GM19397 (cell line): ENCODE measurements around the gene RMP24.
A peak's percentile ranks its signal among the peaks of the same experiment; 100 is the strongest.
"Not testable (repeated sequence)": the region's sequence is repeated elsewhere in the genome, so short reads cannot be mapped to it uniquely, and the experiment has no call there.

Experiments used
- ATAC-seq: cut with Tn5 transposase; IDR thresholded peaks from one replicate; pipeline ENCODE4 v1.9.1; 2021; ENCODE audit warnings: mild to moderate bottlenecking, moderate library complexity; ENCODE audit not compliant: unreplicated experiment

Gene RMP24

DNA sequence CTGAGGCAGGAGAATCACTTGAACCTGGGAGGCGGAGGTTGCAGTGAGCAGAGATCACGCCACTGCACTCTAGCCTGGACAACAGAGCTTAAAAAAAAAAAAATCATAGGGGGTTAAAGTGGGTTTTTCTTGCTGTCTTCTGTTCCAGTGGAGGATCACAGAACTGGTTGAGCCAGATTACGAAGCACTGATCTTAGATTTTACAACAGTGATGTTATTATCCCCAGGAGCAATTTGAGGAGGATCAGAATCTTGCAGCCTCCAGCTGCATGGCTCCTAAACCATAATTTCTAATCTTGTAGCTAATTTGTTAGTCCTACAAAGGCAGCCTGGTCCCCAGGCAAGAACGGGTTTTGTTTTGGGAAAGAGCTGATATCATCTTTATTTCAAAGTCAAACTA, 4.6 kb upstream of the RMP24 start:
- not testable (repeated sequence) for ATAC-seq

DNA sequence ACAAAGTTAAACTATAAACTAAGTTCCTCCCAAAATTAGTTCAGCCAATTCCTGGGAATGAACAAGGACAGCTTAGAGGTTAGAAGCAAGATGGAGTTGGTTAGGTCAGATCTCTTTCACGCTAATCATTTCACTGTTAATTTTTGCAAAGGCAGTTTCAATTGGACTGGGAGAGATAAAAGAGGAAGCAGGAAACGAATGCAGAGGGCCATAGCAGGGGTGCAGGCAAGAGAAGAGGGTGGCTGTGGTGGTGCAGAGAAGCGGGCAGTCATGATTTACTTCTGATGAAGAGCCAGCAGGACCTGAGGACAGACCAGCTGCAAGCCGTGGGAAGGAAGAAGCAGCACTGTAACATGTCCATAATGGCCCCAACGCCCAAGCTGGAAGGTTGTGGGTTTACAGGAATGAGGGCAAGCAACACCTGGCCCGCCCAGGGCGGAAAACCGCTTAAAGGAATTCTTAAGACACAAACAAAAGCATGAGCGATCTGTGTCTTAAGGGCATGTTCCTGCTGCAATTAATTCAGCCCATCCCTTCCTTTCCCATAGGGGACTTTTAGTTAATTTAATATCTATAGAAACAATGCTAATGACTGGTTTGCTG, 4.1 kb upstream of the RMP24 start:
- no peak for ATAC-seq

DNA sequence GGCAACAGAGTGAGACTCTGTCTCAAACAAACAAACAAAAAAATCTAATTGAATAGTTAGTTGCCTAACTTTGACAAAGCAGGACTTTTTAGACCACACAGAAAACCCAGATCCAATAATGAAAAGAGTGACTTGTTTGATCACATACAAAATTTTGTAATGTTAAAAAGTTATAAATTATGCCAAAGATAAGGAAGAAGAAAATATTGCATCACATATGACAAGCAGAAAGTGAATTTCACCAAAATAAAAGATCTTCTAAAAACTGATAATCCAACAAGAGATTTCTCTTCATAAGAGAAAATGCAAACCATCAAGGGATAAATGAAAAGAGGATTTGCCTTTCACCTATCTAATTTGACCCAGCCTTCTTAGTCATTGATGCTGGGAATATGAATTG, 2.8 kb upstream of the RMP24 start:
- no peak for ATAC-seq

DNA sequence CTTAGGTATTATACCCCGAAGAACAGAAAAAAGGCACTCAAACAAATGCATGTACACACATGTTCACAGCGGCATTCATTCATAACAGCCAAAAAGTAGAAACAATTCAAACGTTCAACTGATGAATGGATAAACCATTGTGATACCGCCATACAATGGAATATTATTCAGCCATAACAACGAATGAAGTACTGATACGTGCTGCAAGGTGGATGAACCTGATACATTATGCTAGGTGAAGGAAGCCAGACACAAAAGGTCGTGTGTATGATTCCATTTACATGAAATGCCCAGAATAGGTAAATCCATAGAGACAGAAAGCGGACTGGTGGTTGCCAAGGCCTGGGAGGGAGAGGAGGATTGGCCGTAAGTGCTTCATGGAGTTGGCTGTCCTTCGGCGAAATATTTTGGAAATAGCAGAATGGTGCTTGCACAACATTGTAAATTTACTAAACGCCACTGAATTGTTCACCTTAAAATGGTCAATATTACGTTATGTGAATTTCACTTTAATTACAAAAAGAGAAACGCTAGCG, 750 bp upstream of the RMP24 start:
- ATAC-seq: peak; percentile 0

DNA sequence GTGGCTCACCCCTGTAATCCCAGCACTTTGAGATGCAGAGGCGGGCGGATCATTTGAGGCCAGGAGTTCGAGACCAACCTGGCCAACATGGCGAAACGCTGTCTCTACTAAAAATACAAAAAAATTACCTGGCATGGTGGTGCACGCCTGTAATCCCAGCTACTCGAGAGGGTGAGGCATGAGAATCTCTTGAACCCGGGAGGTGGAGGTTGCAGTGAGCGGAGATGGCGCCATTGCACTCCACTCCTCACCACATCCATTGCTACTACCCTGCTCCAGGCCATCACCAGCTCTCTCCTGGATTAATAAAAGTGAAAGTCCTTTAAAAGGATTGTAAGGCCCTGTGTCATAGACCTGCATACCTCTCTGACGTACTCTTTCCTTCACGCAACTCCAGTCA, 1.2 kb downstream of the RMP24 start:
- no peak for ATAC-seq

DNA sequence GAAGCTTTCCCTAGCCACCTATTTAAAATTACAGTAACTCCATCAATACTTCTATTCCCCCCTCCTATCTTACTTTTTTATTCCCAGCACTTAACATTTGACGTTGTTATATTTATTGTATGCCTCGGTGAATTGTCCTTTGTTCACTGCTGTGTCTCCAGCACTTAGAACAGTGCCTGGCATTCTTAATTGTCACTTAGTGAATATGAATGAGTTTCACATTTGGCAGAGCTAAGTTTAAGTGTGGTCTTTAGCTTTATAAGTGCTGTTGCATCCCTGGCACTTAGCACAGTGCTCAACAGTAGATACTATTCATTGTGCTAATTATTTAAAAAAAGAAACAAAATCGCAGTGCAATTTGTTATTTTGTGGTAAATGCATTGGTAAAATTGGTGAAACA, 1.7 kb downstream of the RMP24 start:
- no peak for ATAC-seq

DNA sequence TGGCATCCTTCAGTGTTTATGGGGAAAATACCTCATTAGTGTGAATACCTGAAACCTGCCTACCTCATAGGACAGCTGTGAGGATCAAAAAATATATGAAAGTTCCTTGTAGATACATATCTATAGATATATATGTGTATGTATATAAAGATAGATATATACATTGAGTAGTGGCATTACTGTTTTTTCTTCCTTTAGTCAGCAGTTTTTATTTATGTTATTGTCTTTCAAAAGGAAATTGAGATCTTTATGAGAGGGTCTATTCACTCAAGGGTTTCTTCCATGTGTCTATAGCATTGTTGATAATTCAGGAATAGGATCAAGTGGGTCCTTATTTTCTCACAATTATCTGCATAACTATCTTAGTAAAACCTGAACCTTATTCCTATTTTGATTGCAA, 6.6 kb downstream of the RMP24 start:
- ATAC-seq: no peak

DNA sequence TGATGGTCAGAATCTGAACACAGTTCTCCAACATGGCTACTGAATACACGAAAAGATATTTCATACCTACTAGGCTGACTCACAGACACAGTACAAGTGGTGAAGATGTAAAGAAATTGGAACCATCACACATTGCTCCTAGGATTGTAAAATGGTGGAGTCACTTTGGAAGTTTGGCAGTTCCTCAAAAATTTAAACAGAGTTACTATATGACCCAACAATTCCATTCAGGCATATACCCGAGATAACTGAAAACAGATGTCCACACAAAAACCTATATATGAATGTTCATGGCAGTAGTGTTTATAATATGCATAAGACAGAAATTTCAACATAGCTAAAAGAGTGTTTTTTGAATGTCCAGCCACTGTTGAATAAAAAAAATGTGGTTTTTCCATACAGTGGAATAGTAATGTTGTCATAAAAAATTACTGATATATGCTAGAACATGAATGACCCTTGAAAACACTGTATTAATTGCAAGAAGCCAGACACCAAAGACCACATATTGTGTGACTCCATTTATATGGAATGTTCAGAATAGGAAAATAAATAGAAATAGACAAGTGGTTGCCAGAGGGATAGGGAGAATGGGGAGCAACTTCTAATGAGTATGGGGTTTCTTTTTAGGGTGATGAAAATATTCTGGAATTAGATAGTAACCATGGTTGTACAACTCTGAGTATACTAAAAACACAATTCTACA, 10.1 kb downstream of the RMP24 start:
- no peak for ATAC-seq

DNA sequence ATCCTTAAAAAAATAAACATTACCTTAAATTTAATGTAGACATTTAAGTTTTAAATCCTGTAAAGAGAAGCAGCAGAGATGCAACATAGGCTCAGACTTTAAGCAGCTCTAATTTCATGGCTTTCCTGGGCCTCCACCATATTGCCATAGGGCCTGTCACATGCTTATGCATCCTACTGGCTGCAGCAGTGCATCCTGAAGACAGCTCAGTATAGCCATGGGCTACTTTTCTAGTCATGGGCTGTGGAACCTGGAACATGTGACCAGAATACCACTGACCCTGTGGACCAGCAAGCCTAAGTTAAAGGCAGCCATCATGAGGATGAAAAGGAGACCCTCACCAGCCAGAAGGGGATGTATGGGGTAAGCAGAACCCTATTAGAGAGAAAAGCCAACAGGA, 10.7 kb downstream of the RMP24 start:
- ATAC-seq: no peak

DNA sequence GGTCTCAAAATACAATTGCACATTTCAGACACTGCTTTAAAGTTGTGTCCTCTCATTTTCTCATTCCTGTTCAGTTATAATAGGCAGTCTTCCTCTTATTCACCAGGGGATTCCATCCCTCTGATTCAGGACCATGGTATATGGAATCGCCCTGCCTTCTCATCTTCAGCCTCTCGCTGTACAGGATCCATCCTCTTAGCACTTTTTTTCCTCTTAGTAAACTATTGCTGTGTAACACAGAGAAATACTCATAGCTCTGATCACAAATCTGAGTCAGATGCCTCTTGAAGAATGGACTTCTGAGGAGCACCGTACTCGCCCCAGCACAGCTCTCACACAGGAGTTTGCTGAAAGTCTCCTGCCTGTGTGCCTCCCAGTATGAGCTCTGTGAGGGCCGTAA, 11.3 kb downstream of the RMP24 start:
- ATAC-seq: no peak

DNA sequence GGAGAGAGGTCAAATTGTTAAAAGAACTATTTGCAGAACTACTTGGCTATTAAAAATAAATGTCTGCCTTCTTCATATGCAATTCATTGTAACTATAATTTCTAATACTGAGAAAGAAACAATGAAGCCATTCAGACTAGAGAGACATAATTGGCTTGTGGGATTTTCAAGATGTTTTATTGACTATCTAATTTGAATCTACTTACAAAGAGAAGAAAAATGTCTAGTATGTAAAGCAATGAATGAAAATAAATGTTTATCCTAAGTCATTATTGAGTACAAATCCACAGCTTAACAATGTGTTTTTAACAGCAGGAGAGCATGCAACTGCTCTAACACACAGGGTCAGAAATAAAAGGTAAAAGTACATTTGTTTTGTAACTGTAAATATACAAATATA, 19.2 kb downstream of the RMP24 start:
- ATAC-seq: no peak

DNA sequence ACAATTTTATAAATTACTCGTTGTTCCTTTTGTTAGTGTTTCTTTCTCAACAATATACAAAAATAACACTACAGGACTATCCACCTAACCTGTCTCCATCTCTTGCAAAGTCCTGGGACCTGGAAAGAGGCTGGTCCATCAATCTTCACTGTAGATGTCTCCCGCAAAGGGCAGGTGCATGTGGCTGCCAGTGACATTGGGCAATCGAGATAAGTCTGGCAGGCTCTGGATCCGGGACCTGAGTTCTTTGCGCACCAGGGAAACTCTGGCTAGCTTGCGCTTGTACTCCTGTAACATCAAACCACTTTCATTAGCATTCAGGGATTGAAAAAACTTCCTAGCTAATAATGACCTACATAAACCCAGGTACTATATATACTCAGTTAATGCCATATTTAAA, 20.5 kb downstream of the RMP24 start:
- ATAC-seq: no peak

DNA sequence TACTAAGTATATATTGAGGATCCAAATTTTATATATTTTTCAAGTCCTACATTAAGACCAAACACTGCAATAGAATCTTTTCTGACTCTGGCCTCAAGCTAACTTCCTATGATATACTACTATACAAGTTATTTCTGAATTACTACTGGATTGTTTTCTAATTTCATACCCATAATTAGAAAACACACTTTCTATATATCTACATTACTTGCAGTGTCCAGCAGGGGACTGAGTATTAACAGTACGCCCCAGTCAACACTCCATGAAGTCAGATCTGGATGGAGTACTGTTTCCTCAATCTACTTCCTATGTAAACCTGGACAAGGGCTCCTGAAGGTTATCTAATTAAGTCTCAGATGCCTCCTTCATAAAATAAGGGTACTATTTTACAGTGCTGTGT, 26.5 kb downstream of the RMP24 start:
- ATAC-seq: no peak

DNA sequence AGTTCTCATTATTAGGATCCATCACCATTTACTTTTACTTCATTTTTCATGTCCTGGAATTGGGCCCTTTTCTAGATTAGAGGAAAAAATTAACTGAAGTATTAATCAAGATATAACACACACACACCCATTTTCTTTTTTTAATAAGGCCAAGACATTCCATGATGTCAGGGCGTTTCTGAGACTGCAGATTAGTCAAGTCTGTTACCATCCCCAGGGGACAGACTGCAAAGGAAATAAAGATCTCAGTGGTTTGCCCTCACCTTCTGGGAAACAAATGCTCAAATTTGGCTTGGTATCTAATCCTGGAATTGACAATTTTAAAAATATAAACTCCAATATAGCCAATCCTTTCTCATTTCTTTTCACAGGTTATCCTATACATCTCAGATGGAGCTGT, 27.4 kb downstream of the RMP24 start:
- no peak for ATAC-seq

DNA sequence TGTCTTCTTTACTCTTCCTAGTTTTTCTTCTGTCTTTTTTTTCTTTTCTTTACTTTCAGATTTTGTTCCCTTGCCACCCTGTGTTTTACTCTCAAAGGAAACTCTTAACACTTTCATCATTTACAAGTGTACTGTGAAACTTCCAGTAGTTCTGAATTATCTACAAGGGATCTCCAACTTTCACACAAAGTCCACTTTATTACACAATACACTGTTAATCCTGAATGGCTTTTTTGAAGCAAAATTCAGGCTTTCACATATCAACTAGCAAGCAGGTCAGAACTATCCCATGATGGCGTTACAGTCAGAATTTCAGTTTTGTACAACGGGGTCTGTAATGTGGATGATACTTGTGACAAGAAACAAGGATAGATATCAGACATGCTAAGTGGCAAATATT, 34.5 kb downstream of the RMP24 start:
- no peak for ATAC-seq

DNA sequence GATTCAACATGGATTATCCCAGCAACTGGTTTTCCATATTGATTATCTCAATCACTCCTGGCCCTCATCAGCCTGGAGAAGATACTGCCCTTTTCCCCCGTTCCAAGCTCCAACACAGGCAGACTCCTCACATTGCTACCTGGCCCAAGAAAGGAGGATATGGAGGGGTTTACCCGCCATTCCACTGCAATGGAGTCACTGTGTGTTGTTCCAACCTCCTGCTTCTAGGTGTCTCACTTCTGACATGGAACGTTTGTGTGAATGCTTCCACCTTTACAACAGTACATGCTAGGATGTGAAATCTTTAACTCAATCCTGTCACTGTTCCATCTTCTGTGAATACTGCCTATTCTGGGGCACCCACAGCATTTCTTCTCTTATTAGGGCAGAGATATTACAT, 36.7 kb downstream of the RMP24 start:
- no peak for ATAC-seq

DNA sequence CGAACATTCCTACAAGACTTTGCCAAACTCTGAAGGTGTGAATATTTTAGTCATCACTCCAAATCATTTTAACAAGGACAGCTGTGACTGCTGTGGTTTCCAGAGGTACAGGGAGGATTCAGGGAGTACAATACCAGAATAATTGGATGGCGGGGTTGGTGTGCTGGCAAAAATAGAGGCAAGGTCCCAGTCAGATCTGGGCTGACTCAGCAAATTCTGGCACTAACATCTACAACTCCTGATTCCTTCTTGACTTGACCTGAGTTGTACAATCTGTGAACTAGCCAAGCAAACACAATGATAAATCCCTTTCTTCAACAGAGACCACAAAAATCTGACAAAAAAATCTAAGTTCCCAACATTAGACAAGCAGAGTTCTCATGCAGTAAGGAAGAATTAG, 40.4 kb downstream of the RMP24 start:
- no peak for ATAC-seq

DNA sequence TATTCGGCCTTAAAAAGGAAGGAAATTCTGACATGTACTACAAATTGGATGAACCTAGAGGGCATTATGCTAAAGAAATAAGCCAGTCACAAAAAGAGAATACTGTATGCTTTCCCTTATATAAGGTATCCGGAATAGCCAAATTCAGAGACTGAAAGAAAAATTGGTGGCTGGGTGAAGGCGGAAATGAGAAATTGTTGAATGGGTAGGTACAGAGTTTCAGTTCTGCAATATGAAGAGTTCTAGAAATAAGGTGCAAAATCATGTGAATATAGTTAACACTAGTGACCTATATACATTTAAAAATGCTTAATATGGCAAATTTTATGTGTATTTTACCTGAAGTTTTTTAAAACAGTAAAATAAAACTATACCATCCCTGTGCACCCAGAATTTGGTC, 43.1 kb downstream of the RMP24 start:
- peak; percentile 93 for ATAC-seq

DNA sequence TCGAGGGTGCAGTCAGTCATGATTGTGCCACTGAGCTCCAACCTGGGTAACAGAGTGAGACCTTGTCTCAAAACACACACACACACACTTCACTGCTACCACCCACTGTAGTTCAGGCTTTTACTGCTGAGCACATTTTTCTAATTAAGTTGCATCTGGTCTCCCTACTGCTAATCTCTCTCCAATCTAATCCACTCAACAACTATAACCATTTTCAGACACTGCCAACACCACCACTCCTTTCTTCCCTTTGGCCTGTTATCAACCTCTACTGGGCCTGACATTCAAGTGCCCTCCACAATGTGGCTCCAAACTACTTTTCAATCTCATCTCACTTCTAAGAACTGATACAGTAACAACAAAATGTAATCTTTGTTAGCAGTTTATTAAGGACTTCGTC, 44.8 kb downstream of the RMP24 start:
- ATAC-seq: no peak

DNA sequence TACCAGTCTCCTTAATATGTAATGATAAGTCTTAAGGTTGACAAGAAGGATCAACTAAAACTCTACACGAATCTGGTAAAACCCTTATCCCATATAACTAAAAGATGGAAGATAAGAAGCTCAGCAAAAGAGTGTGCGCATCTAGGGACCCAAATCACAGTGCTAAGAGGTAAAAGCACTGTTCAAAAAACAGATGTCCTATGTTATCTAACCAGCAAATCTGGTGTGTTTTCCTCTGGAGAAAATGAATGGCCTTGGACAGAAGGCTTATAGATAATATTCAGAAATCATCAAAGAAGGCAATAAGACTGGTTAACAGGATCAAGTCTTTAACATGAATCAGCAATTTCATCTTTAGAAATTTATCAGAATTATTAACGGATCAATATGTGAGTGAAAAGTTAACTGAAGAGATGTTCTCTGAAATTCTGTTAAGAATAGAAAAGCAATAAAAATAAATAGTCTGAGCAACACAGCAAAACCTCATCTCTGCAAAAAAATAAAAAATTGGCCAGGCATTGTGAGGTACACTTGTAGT, 47.8 kb downstream of the RMP24 start:
- ATAC-seq: no peak

DNA sequence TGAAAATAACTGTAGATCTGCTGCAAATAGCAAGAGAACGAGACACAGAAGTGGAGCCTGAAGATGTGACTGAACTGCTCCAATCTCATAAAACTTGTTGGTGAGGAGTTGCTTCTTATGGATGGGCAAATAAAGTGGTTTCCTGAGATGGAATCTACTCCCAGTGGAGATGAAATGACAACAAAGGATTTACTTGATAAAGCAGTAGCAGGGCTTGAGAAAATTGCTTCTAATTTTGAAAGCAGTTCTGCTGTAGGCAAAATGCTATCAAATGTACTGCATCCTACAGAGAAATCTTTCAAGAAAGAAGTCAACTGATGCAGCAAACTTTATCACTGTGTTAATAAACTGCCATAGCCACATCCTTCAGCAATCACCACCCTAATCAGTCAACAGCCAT, 50.9 kb downstream of the RMP24 start:
- no peak for ATAC-seq

DNA sequence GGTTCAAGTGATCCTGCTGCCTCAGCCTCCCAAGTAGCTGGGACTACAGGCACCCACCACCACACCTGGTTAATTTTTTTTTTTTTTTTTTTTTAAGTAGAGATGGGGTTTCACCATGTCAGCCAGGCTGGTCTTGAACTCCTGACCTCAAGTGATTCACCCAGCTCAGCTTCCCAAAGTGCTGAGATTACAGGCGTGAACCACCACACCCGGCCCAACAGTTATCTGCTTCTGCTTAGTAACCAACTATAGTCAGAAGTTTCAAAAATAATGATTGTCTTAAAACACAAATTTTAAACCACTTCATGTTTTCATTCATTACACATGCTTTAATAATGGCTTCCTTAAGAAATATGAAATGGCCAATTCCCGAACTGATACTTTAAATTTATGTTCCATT, 51.8 kb downstream of the RMP24 start:
- ATAC-seq: not testable (repeated sequence)

DNA sequence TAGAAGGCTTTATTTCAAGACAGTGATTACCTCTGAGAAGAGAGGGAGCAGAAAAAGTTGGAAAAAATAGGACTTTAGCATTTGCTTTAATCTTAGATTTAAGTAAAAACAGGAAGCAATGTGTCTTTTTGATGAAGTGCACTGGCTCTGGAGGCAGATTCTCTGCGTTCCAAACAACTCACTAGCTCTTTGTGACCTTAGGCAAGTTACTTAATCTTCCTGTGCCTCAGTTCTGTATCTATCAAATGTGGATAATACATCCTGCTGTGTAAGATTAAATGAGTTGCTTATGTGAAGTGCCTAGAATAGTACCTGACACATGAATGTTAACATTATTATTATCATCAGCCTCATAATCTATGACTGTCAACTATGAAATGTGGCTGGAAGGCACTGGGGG, 52.5 kb downstream of the RMP24 start:
- ATAC-seq: no peak
